ENCODE data around the gene WFDC8. TPM values are rescaled to one million over a fixed set of nuclear protein-coding genes. Genes with fewer than 3 reads are reported as not detected.

Gene WFDC8
- total RNA-seq: not detected in 2 replicates

DNA sequence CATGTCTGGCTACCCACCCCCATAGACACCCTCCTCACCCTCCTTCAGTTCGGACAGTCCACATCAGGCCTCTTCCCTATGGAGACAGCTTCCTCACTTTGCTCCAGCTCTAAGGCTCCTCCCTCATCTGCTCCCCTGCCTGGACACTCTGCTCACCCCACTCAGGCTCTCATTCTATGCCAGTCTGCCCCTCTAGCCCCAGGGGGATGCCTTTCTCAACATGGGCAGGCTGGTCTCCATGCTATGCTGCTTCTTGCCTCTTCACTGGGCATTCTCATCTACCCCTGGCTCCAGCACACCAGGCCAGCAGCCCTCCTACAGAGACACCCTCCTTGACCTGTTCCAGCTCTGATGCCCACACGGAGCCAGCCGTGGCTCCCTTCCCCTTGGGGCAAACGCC lies at the start of gene WFDC8:
Gene WFDC8, minus strand, starts transcription at position 101 of the 400 bp plus-strand sequence. Its CDS starts 37 bp downstream, at position 64.

DNA sequence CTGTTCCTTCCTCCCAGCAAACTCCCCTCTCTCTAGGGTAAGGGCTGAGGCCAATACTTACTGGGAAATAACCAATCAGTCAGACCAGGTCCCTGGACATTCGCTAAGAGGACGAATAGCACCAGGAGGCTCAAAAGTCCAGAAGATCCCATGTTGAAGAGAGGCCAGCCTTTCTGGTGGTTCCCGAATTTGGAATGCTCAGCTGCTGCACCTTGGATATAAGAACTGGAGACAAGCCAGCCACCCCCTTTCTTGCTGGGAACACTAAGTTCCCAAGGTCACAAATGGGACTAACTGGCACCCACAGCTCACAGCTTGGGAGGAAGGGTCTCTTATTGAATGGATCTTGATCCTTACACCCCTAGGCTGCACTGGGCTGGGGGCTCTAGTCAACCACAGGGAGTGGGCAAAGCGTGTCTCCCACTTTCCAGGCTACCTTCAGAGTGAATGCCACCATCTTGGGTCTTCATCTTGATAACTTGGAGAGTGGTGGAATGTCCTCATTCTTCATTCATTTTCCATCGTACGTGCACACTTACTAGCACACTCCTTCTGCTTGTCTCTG lies 31.8 kb downstream of the WFDC8 start, which contains the start of gene EPPIN:
Gene EPPIN, minus strand, starts transcription at position 196 of the 565 bp plus-strand sequence. Its CDS starts 44 bp downstream, at position 152.

DNA sequence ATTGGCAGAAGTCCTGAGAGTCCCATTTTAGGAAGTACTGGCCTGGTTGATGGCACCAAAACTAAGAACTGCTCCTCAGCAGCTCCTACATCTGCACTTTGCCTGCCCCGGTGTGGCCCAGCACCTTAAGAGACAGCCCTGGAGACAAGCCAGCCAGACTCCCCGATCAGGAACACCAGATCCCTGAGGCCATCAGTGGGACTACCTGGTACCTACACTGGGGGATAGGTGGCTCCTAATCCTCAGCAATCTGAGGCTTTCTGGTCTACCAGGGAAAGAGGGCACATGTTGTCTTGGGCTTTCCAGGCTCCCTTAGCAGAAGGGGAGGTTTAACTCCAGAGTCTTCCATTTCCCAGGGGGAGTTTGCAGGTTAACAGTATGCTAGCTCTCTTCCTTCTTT lies 39.7 kb downstream of the WFDC8 start, which contains the start of gene WFDC6:
Gene WFDC6, minus strand, starts transcription at position 101 of the 400 bp plus-strand sequence. Its CDS starts 75 bp downstream, at position 26.

DNA sequence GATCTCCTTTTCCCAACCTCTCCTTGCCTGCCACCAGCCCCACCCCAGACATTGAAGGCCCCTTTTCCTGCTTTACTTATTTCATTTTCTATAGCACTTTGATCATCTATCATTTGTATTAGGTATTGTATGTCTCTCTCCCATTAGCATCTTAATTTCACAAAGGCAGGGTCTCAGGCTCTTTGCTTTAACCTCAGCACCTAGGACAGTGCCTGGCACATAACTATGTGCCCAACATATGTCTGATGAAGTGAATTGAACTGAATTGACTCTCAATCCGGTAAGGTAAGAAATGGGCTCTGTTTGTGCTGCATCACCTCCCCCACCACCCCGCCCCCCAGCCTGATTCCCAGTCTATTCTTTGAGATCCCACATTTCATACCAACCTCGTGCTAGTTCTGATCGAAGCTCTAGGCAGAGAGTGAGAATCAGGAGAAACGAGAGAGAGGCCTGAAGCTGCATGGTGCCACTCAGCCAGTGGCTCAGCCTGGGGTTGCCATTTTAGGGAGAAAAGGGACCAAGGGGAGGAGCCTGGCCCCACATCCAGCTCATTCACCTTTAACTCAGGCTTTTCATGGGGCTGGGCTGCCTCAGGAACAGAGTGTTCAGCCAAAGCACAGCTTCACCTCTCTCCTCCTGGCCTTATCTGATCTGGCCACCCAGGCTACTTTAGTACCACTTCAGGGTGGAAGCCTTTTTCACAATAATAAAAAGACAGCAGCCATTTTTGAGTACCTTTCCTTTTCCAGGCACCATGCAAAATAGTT lies 63.8 kb downstream of the WFDC8 start, which contains the start of gene SPINT3:
Gene SPINT3, minus strand, starts transcription at position 476 of the 767 bp plus-strand sequence. Its CDS starts 14 bp downstream, at position 462.

Other genes with a start within 250 kb of the WFDC8 start
- 335 and 460 TPM in 2 replicates for gene SDC4, start 230.9 kb downstream of the WFDC8 start, total RNA-seq
- 14.1 and 28.2 TPM in 2 replicates for gene SYS1, start 216.1 kb downstream of the WFDC8 start, total RNA-seq
- under 0.01 and 0.21 TPM in 2 replicates for gene TP53TG5, start 201.0 kb downstream of the WFDC8 start, total RNA-seq
- 22.6 and 22.7 TPM in 2 replicates for gene DBNDD2, start 171.0 kb downstream of the WFDC8 start, total RNA-seq
- 22.2 and 23.4 TPM in 2 replicates for gene PIGT, start 163.1 kb downstream of the WFDC8 start, total RNA-seq
- 0.96 TPM in 1 of 2 replicates, not detected in the other for gene WFDC2, start 109.5 kb downstream of the WFDC8 start, total RNA-seq
- gene SPINT3, start 63.7 kb downstream of the WFDC8 start, total RNA-seq: not detected in 2 replicates
- gene WFDC6, start 39.8 kb downstream of the WFDC8 start, total RNA-seq: not detected in 2 replicates
- gene EPPIN, start 31.9 kb downstream of the WFDC8 start, total RNA-seq: not detected in 2 replicates
- not detected in 2 replicates for gene WFDC10A, start 50.5 kb upstream of the WFDC8 start, total RNA-seq
- gene WFDC9, start 52.0 kb upstream of the WFDC8 start, total RNA-seq: not detected in 2 replicates
- not detected in 2 replicates for gene WFDC11, start 91.0 kb upstream of the WFDC8 start, total RNA-seq
- gene WFDC13, start 122.8 kb upstream of the WFDC8 start, total RNA-seq: not detected in 2 replicates
- gene WFDC10B, start 125.7 kb upstream of the WFDC8 start, total RNA-seq: not detected in 2 replicates
- gene SPINT4, start 143.1 kb upstream of the WFDC8 start, total RNA-seq: not detected in 2 replicates
- 0.48 TPM in 1 of 2 replicates, not detected in the other for gene WFDC3, start 212.6 kb upstream of the WFDC8 start, total RNA-seq
- gene DNTTIP1, start 212.7 kb upstream of the WFDC8 start, total RNA-seq: 8.7 and 12.3 TPM in 2 replicates
- 1.3 and 3.6 TPM in 2 replicates for gene UBE2C, start 233.4 kb upstream of the WFDC8 start, total RNA-seq
- 0.43 TPM in 1 of 2 replicates, not detected in the other for gene TNNC2, start 248.0 kb upstream of the WFDC8 start, total RNA-seq